Measurements from ENCODE around the gene UIMC1. TPM values are rescaled to one million over a fixed set of nuclear protein-coding genes. Genes with fewer than 3 reads are reported as not detected.

The UIMC1 gene
- total RNA-seq, 4 donors from 2014 or later, result 19.2 to 37.3 (median 23.2) TPM

DNA sequence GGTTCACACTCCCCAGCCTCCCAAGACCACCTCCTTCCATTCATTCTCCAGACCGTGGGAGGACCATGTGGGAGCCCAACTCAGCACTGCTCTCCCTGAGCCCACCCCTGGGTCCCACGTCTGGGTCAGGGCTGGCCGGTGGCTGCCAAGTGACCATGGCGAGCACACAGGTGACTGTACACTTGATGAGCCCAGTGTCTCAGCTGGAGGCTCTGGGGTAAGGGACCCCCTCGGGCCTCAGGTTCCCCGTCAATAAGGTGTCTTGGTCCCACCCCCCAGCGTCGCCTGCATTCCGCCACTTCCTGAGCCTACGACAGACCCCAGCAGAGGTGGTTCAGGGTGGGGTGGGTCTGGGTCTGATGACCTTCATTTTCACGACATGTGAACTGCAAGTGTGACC, 146.2 kb downstream of the UIMC1 start:
- no peak for DNase-seq (ENCODE audit: low spot score in 2 of 2)
- 67% methylated on average over 8 of the region's 11 CpGs for WGBS
- no peaks in the 10 kb centered on the region for H3K9me3 ChIP-seq
- H3K4me1 ChIP-seq, result no peaks in the 10 kb centered on the region
- H3K27ac ChIP-seq, result no peak overlapping the region
- no peaks in the 10 kb centered on the region for H3K36me3 ChIP-seq
- TF ChIP-seq POLR2A (IDR thresholded peaks at IDR 0.05), result no peak
- TF ChIP-seq, protein P1, sequence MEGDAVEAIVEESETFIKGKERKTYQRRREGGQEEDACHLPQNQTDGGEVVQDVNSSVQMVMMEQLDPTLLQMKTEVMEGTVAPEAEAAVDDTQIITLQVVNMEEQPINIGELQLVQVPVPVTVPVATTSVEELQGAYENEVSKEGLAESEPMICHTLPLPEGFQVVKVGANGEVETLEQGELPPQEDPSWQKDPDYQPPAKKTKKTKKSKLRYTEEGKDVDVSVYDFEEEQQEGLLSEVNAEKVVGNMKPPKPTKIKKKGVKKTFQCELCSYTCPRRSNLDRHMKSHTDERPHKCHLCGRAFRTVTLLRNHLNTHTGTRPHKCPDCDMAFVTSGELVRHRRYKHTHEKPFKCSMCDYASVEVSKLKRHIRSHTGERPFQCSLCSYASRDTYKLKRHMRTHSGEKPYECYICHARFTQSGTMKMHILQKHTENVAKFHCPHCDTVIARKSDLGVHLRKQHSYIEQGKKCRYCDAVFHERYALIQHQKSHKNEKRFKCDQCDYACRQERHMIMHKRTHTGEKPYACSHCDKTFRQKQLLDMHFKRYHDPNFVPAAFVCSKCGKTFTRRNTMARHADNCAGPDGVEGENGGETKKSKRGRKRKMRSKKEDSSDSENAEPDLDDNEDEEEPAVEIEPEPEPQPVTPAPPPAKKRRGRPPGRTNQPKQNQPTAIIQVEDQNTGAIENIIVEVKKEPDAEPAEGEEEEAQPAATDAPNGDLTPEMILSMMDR (IDR thresholded peaks at IDR 0.05), result no peak
- no peak for TF ChIP-seq EP300 (IDR thresholded peaks at IDR 0.05)
- H3K27me3 ChIP-seq, result peaks cover 79% of the 10 kb centered on the region
- H3K4me3 ChIP-seq, result no peak overlapping the region

DNA sequence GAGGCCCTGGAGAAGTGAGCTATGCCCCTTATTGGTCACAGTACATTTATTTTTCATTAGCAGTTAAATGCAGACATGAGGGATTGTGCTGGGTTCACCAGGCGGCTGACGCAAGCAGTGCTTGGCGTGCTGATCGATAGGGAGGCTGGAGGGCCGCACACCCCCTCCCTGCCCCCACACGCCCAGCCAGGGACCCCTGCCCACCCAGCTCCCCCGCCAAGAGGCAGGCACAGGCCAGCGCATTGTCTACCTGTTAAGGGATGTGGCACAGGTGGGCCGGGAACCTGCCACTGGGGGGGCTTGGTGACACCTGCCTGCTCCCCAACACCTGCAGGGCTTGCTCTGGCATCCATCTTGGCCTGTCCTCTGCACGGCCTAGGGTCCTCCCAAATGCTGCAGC, 146.7 kb downstream of the UIMC1 start:
- H3K9me3 ChIP-seq, result no peaks in the 10 kb centered on the region
- H3K27me3 ChIP-seq, result peaks cover 74% of the 10 kb centered on the region
- H3K27ac ChIP-seq, result no peak overlapping the region
- H3K36me3 ChIP-seq, result no peaks in the 10 kb centered on the region
- no peak for DNase-seq (ENCODE audit: low spot score in 2 of 2)
- 69% methylated on average over 7 of the region's 10 CpGs for WGBS
- TF ChIP-seq POLR2AphosphoS5 (IDR thresholded peaks at IDR 0.05) (no peak), EP300 (IDR thresholded peaks at IDR 0.05) (no peak), POLR2A (IDR thresholded peaks at IDR 0.05) (no peak)
- TF ChIP-seq, protein P1 (IDR thresholded peaks at IDR 0.05), result no peak
- no peaks in the 10 kb centered on the region for H3K4me1 ChIP-seq
- H3K4me3 ChIP-seq, result no peak overlapping the region

DNA sequence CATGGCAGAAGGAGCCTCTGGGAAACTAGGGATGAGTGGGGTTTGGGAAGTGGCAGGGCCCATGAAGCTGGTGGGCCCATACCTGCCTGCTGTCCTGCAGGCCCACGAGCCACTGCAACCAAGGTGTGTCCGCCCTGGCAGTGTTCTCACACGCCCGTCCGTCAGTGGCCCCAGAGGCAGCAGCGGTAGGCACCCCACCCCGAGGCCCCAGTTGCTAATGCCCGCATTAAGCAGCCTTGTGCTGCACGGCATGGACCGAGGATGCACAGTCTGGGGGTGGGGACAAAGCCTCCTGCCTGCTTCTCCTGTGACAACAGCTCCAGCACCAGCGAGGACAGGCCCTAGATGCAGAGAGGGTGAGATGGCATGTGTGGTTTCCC, 148.7 kb downstream of the UIMC1 start:
- no peaks in the 10 kb centered on the region for H3K4me1 ChIP-seq
- DNase-seq (ENCODE audit: low spot score in 2 of 2), result no peak
- H3K4me3 ChIP-seq, result no peak overlapping the region
- TF ChIP-seq POLR2A (IDR thresholded peaks at IDR 0.05) (no peak), POLR2AphosphoS5 (IDR thresholded peaks at IDR 0.05) (no peak), EP300 (IDR thresholded peaks at IDR 0.05) (no peak)
- TF ChIP-seq, protein P1 (IDR thresholded peaks at IDR 0.05), result no peak
- 40% methylated on average over 1 of the region's 11 CpGs for WGBS
- H3K36me3 ChIP-seq, result no peaks in the 10 kb centered on the region
- no peaks in the 10 kb centered on the region for H3K9me3 ChIP-seq
- peaks cover 67% of the 10 kb centered on the region for H3K27me3 ChIP-seq
- no peak overlapping the region for H3K27ac ChIP-seq

DNA sequence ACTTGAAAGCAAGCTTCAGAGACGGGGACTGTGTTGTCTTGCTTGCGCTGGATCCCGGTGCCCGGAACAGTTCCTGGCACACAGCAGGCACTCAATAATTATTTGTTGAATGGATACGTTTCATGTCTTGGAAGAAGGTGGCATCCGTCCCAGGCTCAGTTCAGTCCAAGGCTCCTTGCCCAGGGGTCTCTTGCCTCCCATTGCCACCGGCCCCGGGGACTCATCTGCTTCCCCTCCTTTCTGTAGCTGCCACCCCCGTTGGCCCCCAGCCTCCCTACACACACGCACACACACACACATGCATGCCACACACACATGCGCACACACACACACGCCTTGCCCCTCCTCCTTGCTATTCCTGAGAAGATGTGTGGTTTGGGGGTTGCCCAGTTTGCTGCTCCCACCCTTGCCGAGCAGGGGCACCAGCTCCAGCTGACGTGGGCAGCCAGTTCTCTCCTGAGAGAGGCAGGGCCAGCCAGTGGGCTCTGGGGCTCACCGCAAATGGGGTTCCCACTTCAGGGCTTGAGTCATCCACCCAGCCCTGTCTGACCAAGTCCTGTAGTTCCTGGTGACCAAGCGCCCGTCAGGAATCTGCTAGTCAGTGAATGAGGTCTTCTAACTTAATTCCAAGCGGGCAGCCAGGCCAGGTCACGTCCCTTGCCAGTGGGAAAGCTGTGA, 149.2 kb downstream of the UIMC1 start:
- no peak overlapping the region for H3K27ac ChIP-seq
- 61% methylated on average over 16 of the region's 19 CpGs for WGBS
- TF ChIP-seq POLR2A (IDR thresholded peaks at IDR 0.05) (no peak), EP300 (IDR thresholded peaks at IDR 0.05) (no peak), POLR2AphosphoS5 (IDR thresholded peaks at IDR 0.05) (no peak)
- TF ChIP-seq, protein P1 (IDR thresholded peaks at IDR 0.05), result no peak
- no peak overlapping the region for H3K4me3 ChIP-seq
- no peaks in the 10 kb centered on the region for H3K4me1 ChIP-seq
- H3K27me3 ChIP-seq, result peaks cover 63% of the 10 kb centered on the region
- DNase-seq (ENCODE audit: low spot score in 2 of 2), result no peak
- no peaks in the 10 kb centered on the region for H3K36me3 ChIP-seq
- no peaks in the 10 kb centered on the region for H3K9me3 ChIP-seq

DNA sequence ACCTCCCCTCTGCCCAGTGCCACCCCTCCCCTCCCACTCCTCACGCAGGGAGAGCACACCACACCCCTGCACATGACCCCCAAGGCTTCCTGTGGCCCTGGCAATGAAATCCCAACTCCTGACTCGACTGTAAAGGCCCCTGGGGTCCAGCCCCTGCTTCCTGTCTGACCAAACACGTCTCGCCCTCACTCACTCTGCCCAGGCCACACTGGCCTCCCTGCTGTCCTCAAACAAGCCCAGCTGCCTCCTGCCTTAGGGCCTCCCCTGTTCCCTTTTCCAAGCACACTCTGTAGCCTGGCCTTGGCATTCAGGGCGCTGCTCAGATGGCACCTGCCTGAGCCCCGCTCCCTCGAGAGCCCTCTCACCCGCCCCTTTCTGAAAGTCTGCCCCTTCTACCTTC, 149.8 kb downstream of the UIMC1 start:
- no peaks in the 10 kb centered on the region for H3K4me1 ChIP-seq
- H3K27me3 ChIP-seq, result peaks cover 63% of the 10 kb centered on the region
- DNase-seq (ENCODE audit: low spot score in 2 of 2), result no peak
- WGBS, result 50% methylated on average over 8 of the region's 8 CpGs
- no peak overlapping the region for H3K4me3 ChIP-seq
- no peak overlapping the region for H3K27ac ChIP-seq
- no peaks in the 10 kb centered on the region for H3K36me3 ChIP-seq
- no peaks in the 10 kb centered on the region for H3K9me3 ChIP-seq
- TF ChIP-seq POLR2A (IDR thresholded peaks at IDR 0.05) (no peak), POLR2AphosphoS5 (IDR thresholded peaks at IDR 0.05) (no peak), EP300 (IDR thresholded peaks at IDR 0.05) (no peak)
- TF ChIP-seq, protein P1 (IDR thresholded peaks at IDR 0.05), result no peak
